Measurements from ENCODE around the gene PRSS12.

- TF ChIP-seq POLR2AphosphoS5 (IDR thresholded peaks at IDR 0.05) (no peak), TAF1 (IDR thresholded peaks at IDR 0.05; ENCODE audit: low read depth) (no peak), EZH2 (IDR thresholded peaks at IDR 0.05; ENCODE audit: borderline replicate concordance, insufficient read depth, low read length, poor library complexity, severe bottlenecking) (no peak), RAD21 (conservative IDR thresholded peaks at IDR 0.05) (no peak), SMC3 (conservative IDR thresholded peaks at IDR 0.05; ENCODE audit: poor library complexity) (no peak)
- TF ChIP-seq, protein P1, sequence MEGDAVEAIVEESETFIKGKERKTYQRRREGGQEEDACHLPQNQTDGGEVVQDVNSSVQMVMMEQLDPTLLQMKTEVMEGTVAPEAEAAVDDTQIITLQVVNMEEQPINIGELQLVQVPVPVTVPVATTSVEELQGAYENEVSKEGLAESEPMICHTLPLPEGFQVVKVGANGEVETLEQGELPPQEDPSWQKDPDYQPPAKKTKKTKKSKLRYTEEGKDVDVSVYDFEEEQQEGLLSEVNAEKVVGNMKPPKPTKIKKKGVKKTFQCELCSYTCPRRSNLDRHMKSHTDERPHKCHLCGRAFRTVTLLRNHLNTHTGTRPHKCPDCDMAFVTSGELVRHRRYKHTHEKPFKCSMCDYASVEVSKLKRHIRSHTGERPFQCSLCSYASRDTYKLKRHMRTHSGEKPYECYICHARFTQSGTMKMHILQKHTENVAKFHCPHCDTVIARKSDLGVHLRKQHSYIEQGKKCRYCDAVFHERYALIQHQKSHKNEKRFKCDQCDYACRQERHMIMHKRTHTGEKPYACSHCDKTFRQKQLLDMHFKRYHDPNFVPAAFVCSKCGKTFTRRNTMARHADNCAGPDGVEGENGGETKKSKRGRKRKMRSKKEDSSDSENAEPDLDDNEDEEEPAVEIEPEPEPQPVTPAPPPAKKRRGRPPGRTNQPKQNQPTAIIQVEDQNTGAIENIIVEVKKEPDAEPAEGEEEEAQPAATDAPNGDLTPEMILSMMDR (IDR thresholded peaks at IDR 0.05; ENCODE audit: poor library complexity, severe bottlenecking): no peak
These were observed 25.1 kb downstream of the PRSS12 start for GRCh38 chr4:118327554-118328241.

Data from neural cell (in vitro differentiated cells).